GM18502 (cell line): ENCODE measurements around the gene BZW2.
"Not testable (repeated sequence)": the region's sequence is repeated elsewhere in the genome, so short reads cannot be mapped to it uniquely, and the experiment has no call there.

ENCODE experiments used
- ATAC-seq: cut with Tn5 transposase; IDR thresholded peaks from one replicate; pipeline ENCODE4 v1.9.1; 2021; ENCODE audit warnings: mild to moderate bottlenecking; ENCODE audit not compliant: unreplicated experiment, poor library complexity

BZW2 gene

GRCh38 chr7:16644636-16645592, 1.1 kb upstream of the BZW2 start:
- ATAC-seq, result peak; percentile 10

- peak; percentile 2 for ATAC-seq
These were observed 591 bp downstream of the BZW2 start for GRCh38 chr7:16646472-16647072.

- ATAC-seq, result no peak
These were observed 1.5 kb downstream of the BZW2 start for GRCh38 chr7:16647435-16647960.

GRCh38 chr7:16648551-16648950, 2.6 kb downstream of the BZW2 start:
- no peak for ATAC-seq

- ATAC-seq, result no peak
These were observed 3.2 kb downstream of the BZW2 start for GRCh38 chr7:16649196-16649595.

GRCh38 chr7:16650266-16650665, 4.3 kb downstream of the BZW2 start:
- no peak for ATAC-seq

GRCh38 chr7:16651396-16652239, 5.6 kb downstream of the BZW2 start:
- ATAC-seq, result no peak

GRCh38 chr7:16652240-16652583, 6.2 kb downstream of the BZW2 start:
- no peak for ATAC-seq

- ATAC-seq, result no peak
These were observed 6.9 kb downstream of the BZW2 start for GRCh38 chr7:16652888-16653287.

GRCh38 chr7:16655394-16655793, 9.4 kb downstream of the BZW2 start:
- no peak for ATAC-seq

GRCh38 chr7:16656141-16656540, 10.2 kb downstream of the BZW2 start:
- no peak for ATAC-seq

GRCh38 chr7:16657656-16658279, 11.8 kb downstream of the BZW2 start:
- ATAC-seq, result no peak

GRCh38 chr7:16659854-16660497, 14.0 kb downstream of the BZW2 start:
- not testable (repeated sequence) for ATAC-seq

GRCh38 chr7:16660702-16661464, 14.9 kb downstream of the BZW2 start:
- no peak for ATAC-seq

GRCh38 chr7:16661924-16662323, 15.9 kb downstream of the BZW2 start:
- ATAC-seq, result no peak

- no peak for ATAC-seq
These were observed 21.4 kb downstream of the BZW2 start for GRCh38 chr7:16667355-16667754.

- ATAC-seq, result no peak
These were observed 22.3 kb downstream of the BZW2 start for GRCh38 chr7:16668049-16668858.

- no peak for ATAC-seq
These were observed 23.0 kb downstream of the BZW2 start for GRCh38 chr7:16668978-16669377.
